HG02798 (cell line): ENCODE results near the gene CAT.
"Not testable (repeated sequence)": the region's sequence is repeated elsewhere in the genome, so short reads cannot be mapped to it uniquely, and the experiment has no call there.

Source experiments
- ATAC-seq: cut with Tn5 transposase; IDR thresholded peaks from one replicate; pipeline ENCODE4 v1.9.1; 2021; ENCODE audit warnings: mild to moderate bottlenecking; ENCODE audit not compliant: unreplicated experiment, poor library complexity

Gene CAT

DNA sequence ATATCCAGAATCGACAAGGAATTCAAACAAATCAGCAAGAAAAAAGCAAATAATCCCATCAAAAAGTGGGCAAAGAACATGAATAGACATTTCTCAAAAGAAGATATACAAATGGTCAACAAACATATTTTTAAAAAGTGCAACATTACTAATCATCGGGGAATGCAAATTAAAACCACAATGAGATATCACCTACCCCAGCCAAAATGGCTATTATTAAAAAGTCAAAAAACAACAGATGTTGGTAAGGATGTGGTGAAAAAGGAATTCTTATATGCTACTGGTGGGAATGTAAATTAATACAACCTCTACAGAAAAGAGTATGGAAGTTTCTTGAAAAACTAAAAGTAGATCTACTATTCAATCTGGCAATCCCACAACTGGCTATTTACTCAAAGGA, 13.9 kb upstream of the CAT start:
- ATAC-seq = not testable (repeated sequence)

DNA sequence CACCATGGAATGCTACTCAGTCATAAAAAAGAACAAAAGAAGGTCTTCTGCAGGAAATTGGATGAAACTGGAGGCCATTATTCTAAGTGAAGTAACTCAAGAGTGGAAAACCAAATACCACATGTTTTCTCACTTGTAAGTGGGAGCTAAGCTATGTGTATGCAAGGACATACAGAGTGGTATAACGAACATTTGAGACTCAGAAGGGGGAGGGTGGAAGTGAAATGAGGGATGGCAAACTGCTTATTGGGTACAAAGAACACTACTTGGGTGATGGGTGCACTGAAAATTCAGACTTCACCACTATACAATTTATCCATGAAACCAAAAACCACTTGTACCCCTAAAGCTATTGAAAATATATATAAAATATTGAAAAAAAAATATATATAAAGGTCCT, 13.4 kb upstream of the CAT start:
- no peak for ATAC-seq

DNA sequence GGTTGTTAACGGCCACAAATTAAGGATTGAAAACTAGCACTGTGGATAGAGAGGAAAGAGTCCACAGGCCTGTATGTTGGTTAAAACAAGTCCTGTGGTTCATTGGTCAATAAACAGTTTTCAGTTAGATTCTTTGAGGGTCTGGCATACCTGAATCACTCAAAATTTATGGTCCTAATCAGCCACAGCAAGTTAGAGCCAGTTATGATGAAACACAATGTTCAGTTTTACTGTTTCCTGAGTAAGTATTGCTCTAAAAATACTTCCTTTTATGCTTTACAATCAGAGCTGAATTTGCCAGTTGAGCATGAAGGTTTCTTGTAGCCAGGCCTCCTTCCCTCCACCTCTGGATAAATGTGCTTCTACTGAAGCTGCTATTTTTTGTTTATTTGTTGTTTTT, 12.9 kb upstream of the CAT start:
- ATAC-seq = no peak

DNA sequence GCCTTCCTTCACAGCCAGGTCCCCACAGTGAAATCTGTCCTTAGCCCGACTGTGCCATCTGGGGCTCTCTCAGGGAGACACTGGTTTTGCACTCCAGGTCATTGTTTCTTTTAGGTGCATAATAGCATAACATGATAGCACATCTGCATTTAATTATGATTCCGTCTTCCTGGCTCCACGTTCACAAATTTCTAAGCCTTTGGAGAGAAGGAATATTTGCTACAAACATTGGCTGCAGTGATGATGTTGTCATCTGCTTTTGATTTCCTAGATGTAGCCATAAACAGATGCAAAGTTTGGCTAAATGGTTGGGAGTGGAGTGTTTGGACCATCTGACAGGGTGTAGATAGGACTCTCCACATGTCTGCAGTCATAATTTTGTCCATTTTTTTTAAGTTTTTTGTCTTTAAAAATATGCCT, 12.0 kb upstream of the CAT start:
- ATAC-seq = no peak

DNA sequence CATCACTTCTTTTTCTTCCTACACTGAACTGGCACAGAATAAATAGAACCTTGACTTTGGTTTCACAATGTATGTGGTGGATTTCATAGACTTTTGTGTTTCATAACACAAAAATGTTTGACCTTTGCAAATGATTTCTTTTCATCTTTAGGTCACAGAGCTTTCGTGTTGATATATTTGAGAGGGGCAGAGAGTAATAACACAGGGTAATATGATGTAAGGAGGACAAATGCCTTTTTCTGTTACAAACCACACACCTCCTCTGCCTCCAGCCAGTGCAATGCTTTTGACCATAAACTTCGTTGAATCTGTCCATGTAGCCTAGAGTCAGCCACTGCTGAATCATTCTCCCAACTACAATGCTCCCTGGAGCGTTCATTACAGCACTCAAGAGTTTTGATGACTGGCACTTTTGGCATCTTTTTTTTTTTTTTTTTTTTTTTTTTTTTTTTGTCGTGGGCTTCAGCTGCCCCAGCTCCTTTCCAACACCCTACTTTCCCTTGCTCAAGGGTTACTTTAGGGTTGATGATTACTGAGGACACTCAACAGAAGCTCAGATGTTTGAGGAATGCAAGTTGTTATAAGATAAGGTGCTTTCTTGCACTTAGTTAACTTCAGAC, 11.4 kb upstream of the CAT start:
- ATAC-seq = no peak

DNA sequence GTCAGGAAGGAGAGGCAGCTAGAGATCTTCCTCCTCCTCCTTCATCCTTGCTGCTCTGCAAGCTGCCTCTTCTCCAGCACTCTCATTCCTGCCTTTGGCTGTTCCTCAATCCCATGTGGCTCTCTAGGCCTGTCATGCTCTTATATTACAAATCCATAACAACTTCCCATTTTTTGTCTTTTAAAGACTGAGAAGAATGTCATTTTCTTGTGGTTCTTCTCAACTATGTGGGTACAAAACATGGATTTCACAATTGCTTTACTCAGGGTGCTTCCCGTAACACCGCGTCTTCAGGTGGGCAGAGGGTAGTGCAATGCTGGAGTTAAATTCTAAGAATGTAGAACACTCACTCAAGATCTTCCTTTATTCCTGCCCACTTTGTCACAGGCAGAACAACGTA, 6.8 kb upstream of the CAT start:
- no peak for ATAC-seq

DNA sequence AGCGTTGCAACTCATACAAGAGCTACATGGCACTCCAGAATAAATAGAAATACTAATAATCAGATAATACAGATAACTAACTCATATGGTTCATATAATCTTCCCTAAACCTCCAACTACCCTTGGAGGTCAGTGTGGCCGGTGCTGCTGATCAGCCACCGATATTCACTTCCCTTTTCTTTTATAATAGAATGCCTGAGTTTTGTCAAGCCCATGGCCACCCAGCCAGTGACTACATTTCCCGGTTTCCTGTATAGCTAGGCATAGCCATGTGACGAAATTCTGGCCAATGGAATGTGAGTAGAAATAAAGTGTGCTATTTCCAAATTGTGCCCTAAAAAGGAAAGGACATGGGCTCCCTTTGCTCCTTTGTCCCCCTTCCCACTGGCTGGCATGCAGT, 5.9 kb upstream of the CAT start:
- no peak for ATAC-seq

DNA sequence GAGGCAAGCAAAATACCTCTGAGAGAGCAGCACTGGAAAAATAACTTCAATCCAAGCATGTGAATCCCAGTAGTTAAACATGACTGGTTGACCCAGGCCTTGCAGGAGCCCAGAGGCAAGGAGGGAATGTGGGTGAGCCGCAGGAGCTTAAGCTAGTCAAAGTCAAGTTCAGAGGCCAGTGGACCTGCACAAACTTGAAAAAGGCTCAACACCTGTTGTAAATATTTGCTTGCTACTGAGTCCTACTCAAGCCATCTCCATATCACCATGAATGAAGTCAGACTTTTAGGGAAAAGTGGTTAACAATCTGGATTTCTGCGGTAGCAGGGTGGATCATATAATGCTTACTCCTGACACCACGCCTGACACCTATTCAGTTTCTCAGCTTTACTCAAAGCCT, 4.8 kb upstream of the CAT start:
- no peak for ATAC-seq

DNA sequence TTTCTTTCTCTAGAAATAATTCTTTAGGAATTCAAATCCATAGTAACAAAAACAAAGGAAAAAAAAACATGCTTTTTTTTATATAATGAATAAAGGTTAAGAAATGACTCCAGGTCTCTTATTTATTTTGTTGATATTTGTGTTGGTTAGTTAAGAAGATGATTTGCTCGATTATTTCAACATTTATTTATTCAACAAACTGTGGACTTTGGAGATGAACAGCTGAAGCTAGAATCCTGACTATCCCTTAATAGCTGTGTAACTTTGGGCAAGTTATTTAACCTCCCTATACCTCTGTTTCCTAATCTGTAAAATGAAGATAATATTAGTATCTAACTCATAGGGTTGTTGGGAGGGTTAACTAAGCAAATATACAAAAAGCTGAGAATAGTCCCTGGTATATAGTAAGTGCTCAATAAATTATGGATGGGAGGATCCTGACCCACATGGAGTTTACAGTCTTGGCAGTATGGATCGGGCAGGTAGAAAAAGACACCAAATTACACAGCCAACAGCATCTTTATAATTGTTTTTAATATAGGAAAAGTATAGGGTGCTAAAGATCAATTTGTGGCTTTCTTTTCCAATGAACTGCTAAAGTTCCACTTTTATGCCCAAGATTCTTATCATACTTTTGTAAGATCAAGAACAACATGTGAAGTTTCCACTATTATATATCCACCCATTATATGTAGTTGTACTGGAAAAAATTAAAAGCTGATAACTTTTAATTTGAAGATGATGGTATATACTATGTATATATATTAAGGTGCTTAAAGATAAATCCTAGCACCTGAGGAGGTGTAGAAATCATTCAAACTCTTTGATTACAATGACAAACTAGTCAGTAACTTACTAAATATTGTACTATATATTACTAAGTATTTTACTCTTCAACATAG, 1.3 kb upstream of the CAT start:
- ATAC-seq = no peak

DNA sequence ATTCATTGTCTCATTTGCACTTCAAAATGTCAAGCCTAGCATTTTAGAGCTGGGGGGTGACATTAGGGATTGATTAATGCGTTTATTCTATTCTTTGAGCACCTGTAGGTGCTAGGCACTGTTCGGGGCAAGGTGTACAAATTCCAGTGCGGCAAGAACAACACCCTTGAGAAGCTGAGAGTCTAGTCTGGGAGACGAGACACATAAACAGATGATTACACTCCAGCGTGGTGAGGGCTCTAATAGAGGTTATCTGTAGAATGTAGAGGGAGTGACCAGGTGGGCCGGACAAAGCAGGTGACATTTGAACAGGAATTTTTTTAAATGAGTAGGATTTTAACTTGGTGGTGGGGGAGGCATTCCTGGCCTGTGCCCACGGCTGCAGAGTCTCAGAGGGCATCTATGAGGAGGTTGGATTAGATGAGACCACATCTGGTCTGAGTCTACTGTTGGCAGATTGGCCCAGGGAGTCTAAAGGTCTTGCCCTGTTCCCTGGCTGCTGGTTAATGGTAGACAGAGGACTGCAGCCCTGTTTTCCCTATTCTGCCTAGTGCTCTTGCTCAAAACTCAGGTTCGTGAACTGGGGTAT, 970 bp downstream of the CAT start:
- no peak for ATAC-seq

DNA sequence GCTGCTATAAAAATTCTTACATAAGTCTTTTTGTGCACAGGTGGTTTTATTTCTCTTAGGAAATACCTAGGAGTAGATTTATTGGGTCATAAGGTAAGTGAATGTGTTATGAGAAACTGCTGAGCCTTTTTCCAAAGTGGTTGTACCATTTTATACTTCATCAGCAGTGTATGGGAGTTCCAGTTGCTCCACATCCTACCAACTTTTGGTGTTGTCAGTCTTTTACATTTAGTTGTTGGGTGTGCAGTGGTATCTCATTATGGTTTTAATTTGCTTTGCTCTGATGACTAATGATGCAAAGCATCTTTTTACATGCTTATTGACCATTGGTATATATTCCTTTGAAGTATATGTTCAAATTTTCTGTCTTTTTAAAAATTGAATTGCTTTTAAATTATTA, 3.1 kb downstream of the CAT start:
- ATAC-seq = no peak

DNA sequence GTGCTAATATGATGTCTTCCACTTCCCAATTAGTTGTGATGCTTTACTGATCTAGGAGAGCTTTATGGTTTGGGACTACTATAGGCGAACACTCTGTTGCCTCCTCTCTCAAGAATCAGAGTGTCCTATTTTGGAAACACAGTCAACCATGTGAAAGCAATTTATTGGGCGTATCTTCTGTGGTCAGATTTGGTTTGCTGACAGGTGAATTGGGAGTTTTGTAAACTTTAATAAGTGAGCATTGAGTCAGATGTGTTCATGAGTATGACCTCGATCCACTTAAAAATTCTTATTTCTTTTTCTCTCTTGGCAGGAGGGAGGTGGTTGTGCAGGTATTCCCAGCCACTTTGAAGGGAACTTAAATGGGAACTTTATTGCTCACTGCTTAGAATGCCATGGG, 4.4 kb downstream of the CAT start:
- no peak for ATAC-seq

DNA sequence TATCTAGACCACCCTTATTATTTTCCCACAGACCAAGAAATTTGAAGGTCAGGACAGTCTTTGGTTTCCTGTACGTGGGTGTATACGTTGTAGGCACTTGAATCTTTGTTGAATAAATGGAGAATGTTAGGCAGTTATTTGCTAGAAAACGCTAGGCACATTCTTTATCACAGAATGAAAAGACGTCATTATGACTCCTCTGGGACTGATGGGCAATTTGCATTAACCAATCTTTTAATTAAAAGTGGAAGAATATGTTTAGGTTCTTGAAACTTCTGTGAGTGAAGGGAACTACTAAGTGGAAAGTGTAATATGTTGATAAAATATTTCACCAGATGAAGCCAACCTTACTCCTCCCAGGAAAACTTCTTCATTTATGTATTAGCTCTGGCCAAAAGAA, 5.7 kb downstream of the CAT start:
- ATAC-seq = no peak

DNA sequence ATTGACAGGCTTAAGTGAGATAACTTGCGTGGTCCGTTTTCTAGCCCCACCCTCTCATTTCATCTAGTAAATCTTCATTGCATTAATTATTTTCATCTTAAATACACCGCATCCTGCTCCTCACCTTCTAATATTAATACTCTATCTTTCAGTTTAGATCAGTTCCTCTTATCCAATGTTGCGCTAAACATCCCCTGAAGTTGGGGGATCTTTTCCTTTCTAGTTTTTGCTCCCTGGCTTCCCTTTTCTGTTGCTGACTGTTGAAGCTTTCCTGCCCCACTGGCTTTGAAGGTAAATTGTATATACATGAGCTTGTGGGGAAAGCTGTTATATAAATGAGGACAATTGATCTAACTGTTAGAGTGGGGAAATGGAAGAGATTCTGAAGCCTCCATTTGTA, 7.2 kb downstream of the CAT start:
- no peak for ATAC-seq

DNA sequence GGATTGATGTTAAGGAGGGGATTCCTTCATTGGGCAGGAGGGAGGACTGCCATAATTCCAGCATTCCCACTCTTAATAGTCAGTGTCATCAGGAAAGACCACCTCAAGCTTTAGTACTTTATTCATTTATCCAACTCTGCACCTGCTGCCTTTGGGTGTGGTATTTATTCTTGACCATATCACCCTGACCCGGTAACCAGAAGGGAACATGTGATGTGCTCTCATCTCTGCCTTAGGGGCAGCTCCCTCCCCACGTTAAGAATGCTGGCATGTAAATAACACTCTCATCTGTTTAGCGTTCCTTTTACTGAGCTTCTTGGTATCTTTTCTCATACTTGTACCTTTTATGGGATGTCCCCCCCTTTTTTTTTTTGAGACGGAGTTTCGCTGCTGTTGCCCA, 7.7 kb downstream of the CAT start:
- ATAC-seq = no peak

DNA sequence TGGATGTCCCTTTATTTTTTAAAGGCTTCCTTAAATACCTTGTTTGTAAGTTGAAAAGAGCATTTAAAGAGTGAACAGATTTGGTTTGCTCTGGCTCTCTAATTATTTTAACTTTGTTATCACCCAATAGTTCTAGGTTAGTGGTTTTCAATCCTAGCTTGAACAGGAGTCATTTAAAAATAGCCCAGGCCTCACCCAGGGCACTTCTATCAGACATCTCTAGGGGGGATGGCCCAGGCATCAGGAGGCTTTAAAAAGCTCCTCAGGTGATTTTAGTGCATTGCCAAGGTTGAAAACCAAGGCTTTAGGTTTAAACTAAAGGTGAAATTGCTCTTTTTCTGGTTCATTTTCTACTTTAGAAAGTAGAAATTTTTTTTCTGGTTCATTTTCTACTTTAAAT, 8.3 kb downstream of the CAT start:
- ATAC-seq = no peak

DNA sequence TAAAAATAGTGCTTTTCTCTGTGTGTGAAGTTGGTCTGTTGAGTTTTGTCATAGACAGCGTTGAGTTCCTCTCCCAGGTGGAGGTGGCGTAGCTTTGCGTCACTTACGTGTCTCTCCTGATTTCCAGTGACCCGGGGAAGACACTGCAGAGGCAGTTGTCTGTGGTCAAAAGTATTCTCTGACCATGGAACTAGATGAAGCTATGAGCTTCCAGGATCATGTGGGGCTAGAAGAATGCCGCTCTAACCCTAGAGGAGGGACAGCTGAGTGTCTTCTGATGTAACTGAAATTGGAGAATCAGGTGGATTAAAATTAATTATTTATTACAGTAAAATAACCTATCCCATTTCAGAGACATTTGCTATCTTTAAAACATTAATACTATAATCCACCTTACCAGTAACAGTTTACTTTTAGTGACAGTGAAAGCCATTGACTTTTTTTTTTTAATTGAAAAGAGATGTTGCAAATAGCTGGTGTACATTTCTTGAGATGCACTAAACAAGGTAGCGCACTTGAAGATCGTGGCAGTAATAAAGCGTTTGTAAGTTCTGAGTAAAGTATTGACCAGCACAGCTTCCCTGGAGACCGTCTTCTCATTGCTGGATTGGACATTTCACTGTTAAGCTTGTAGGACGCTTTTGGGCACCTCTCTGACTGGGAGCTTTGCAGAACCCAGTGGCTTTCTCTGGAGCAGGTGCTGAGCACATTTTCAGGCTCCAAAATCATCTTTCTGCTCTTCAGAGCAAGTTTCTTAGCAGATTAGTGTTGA, 9.7 kb downstream of the CAT start:
- ATAC-seq = no peak

DNA sequence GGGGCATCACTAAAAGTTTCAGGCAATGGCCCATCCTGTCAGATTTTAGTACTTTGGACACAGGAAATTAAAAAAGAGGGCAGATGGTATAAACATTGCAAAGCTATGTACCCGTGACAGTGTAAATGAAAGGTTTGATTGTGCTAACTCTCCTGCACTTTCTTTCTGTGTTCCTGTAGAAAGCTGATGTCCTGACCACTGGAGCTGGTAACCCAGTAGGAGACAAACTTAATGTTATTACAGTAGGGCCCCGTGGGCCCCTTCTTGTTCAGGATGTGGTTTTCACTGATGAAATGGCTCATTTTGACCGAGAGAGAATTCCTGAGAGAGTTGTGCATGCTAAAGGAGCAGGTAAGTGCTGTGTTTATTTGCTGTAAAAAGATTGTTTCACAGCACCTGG, 10.3 kb downstream of the CAT start:
- ATAC-seq = no peak

DNA sequence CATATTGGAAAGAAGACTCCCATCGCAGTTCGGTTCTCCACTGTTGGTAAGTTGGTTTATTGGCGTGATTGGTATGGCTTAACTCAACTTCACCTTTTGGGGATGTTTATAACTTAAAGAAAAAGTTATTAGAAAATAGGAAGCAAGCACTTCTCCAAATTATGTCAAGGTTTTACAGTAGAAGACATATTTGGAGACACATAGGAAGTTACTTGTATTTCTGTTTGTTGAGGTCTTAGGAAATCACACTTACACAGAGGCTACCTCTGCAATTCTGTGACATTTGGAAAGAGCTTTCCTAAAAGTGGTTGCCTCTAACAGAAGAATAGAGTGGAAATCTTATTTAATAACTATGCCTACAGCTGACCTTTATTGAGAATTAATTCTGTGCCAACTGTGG, 12.3 kb downstream of the CAT start:
- ATAC-seq = no peak

DNA sequence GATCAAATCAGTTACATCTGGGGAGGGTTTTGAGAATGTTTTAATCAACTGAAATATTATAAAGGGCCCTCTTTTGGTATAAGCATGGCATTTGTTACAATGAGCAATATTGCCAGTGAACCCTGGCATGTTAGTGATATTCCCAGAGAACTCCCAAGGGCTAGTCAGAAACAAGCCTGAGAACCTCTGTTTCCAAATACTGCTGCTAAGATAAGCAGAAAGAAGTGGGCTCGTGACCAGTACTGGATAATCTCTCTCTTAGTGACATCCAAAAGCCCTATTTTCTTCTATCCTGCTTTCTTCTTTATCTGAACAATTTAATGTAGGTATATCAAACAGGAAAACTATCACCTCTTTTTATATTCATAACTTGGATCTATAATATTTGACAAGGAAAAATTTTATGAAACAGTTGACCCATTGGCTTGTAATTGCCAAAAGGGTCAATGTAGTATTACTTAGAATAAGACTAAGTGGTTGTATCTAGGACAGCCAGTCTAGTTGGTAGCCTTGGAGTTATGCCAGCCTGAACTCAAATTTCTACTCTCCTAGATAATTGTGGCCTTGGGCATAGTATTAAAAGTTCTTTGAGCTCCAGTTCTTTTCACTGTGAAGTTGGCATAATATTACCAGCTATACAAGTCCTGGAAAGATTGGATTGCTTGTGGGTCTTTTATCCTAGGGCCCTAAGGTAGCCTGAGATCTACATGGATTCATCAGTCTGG, 15.7 kb downstream of the CAT start:
- ATAC-seq = no peak
